ENCODE data around the gene TRERF1.

DNA sequence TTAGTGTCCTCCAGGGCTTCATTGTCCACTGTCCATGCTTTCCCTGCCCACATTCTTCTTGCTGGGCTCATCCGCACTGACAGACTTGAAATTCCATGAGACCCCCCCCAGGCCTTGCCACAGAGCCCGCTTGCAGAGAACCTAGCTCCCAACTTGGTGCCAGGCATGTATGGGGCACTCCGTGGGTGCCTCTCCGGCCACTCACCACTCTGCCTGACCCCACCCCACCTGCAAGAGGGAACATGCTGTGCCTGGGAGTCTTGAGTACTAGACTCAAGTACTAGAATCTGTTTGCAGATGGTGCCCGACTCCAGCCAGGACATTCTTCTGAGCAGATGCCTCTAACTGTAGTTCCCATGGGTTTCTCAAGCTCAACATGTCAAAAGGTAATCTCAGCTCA lies 47.9 kb downstream of the TRERF1 start:
- TF ChIP-seq, protein P1, sequence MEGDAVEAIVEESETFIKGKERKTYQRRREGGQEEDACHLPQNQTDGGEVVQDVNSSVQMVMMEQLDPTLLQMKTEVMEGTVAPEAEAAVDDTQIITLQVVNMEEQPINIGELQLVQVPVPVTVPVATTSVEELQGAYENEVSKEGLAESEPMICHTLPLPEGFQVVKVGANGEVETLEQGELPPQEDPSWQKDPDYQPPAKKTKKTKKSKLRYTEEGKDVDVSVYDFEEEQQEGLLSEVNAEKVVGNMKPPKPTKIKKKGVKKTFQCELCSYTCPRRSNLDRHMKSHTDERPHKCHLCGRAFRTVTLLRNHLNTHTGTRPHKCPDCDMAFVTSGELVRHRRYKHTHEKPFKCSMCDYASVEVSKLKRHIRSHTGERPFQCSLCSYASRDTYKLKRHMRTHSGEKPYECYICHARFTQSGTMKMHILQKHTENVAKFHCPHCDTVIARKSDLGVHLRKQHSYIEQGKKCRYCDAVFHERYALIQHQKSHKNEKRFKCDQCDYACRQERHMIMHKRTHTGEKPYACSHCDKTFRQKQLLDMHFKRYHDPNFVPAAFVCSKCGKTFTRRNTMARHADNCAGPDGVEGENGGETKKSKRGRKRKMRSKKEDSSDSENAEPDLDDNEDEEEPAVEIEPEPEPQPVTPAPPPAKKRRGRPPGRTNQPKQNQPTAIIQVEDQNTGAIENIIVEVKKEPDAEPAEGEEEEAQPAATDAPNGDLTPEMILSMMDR (conservative IDR thresholded peaks at IDR 0.05; ENCODE audit: low read depth, low read length), result no peak
- no peak for TF ChIP-seq EZH2 (IDR thresholded peaks at IDR 0.05; ENCODE audit: low read length, unreplicated experiment)
- TF ChIP-seq EZH2phosphoT487 (IDR thresholded peaks at IDR 0.05; ENCODE audit: borderline replicate concordance, low read length), result no peak
